ENCODE measurements around the gene SLC43A2.

DNA sequence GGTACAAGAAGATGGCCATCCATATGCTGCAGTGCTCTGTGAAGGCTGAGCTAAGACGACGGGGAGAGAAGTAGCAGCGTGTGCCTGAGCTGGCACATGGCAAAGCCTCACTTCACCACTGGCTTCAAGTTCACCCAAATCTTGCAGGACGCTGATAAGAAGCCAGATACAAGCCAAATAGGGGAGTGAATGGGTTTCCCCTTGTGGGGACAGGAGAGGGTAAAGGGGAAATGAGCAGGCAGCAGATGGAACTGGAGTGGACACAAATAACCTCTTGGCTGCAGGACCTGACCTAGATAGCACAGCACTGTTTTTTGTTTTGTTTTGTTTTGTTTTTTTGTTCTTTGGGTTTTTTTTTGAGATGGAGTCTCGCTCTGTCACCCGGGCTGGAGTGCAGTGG lies 45.1 kb downstream of the SLC43A2 start:
- TF ChIP-seq, protein P1, sequence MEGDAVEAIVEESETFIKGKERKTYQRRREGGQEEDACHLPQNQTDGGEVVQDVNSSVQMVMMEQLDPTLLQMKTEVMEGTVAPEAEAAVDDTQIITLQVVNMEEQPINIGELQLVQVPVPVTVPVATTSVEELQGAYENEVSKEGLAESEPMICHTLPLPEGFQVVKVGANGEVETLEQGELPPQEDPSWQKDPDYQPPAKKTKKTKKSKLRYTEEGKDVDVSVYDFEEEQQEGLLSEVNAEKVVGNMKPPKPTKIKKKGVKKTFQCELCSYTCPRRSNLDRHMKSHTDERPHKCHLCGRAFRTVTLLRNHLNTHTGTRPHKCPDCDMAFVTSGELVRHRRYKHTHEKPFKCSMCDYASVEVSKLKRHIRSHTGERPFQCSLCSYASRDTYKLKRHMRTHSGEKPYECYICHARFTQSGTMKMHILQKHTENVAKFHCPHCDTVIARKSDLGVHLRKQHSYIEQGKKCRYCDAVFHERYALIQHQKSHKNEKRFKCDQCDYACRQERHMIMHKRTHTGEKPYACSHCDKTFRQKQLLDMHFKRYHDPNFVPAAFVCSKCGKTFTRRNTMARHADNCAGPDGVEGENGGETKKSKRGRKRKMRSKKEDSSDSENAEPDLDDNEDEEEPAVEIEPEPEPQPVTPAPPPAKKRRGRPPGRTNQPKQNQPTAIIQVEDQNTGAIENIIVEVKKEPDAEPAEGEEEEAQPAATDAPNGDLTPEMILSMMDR (IDR thresholded peaks at IDR 0.05), result no peak
- no peak for TF ChIP-seq POLR2A (IDR thresholded peaks at IDR 0.05)
- no peak for TF ChIP-seq POLR2AphosphoS5 (IDR thresholded peaks at IDR 0.05)
- no peak for TF ChIP-seq EP300 (IDR thresholded peaks at IDR 0.05)

All from stomach (tissue), 4 donors.